Pancreas (tissue), 10 donors: ENCODE data around the gene PCNT. TPM values are rescaled to one million over a fixed set of nuclear protein-coding genes. Genes with fewer than 3 reads are reported as not detected.
A peak's percentile ranks its signal among the peaks of the same experiment; 100 is the strongest.

Experiments
- ATAC-seq, 4 donors: fragments of 200-7000 bp; cut with Tn5 transposase; one replicate each; pipeline versions ENCODE4 v1.8.0 to v1.9.1; 2020; ENCODE audit warnings: mild to moderate bottlenecking in 4 of 4, moderate library complexity in 4 of 4
- DNase-seq, 6 donors: peaks; one replicate each; pipeline ENCODE4 v3.0.0-alpha.2; 2020
- FAIRE-seq: peaks from 2 replicates; lab custom pipeline; 2012; peaks lifted over from hg19 to GRCh38; lab: Jason Lieb, UNC
- H3K27ac ChIP-seq, 4 donors: fragments of 200-600 bp; sonication (generic); 1 replicate in 3 of 4; 2 replicates in 1 of 4; pipeline versions ENCODE4 v1.5.0 to v1.8.0; 2020
- H3K27me3 ChIP-seq, 4 donors: fragments of 200-600 bp; one replicate each; pipeline ENCODE4 v1.8.0; 2021
- H3K36me3 ChIP-seq, 3 donors: fragments of 200-600 bp; sonication (generic) in 1 of 3; one replicate each; pipeline versions ENCODE4 v1.5.0 to v1.8.0; 2020 to 2021
- H3K4me1 ChIP-seq, 3 donors: fragments of 200-600 bp; one replicate each; pipeline ENCODE4 v1.8.0; 2021
- H3K4me3 ChIP-seq, 4 donors: fragments of 200-600 bp; sonication (generic) in 2 of 4; one replicate each; pipeline versions ENCODE4 v1.5.0 to v1.8.0; 2020 to 2021
- H3K9me3 ChIP-seq, 4 donors: fragments of 200-600 bp; one replicate each; pipeline ENCODE4 v1.8.0; 2021
- WGBS, 2 donors: extraction: QIAGEN DNeasy Blood & Tissue Kit; methylation state at CpG; one replicate each; pipeline ENCODE4 v1.1.7; 2013; 5-methylcytosine and 5-hydroxymethylcytosine counted together
- intact Hi-C, 3 donors: fragments of 100-400 bp; cut with DNase I; formaldehyde crosslinking; loops; one replicate each; pipeline versions ENCODE4 v1.11.1 to v1.14.2; 2022
- polyA plus RNA-seq, 2 donors: library from polyadenylated mRNA; stranded (reverse); fragments of 200-250 nt; gene quantifications; one replicate each; pipeline ENCODE4 v1.2.3, GENCODE V29; 2013
- total RNA-seq, 6 donors: library from RNA; stranded (reverse); fragmentation: NEBNext Ultra II Directional in 4 of 6; extraction: Animal tissue kit (Norgen Biotek cat#: 25700) in 4 of 6; gene quantifications; one replicate each; pipeline versions ENCODE4 v1.2.1 to v1.2.4, GENCODE V29; 2021 to 2023
- TF ChIP-seq, protein P1 (sequence below), 4 donors: fragments of 200-600 bp; sonication (generic) in 3 of 4; IDR thresholded peaks; one replicate each; pipeline versions ENCODE4 v1.5.0 to v1.8.0; 2021; ENCODE audit warnings: antibody characterized with exemption in 4 of 4
- donor health status: healthy with polysubstance abuse.
- donor health status: DM: no; HTN: no; CAD: no; lungs with moderate emphysema.
- donor health status: DM: no; HTN: no; CAD: no.
- donor health status: control.
- donor health status: control.
- donor health status: Bipolar disorder and iron deficiency.
- donor health status: DM: yes; HTN: yes; CAD: no.
- donor health status: DM: no; HTN: no; CAD: no.
- donor health status: DM: no; HTN: no; CAD: no.
- donor health status: DM: yes; HTN: yes; CAD: no.

PCNT gene
- total and polyA plus RNA-seq, 8 donors = 8.1 to 15.5 (median 12.1) TPM

DNA sequence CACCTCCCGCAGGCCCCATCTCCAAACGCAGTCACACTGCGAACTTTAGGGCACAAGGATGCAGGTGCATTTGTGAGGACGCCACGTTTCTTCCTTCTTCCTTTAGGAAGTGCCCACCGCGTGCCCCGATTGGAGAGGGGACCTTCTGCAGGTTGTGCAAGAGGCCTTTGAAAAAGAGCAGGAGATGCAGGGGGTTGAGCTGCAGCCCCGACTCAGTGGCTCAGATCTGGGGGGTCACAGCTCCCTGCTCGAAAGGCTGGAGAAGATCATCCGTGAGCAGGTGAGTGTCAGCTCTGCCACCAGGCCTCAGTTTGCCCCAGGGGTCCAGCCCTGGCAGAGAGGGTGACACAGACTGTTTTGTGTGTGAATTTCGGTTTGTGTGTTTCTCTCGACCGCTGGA is 103.6 kb downstream of the PCNT start:
- TF ChIP-seq, protein P1, sequence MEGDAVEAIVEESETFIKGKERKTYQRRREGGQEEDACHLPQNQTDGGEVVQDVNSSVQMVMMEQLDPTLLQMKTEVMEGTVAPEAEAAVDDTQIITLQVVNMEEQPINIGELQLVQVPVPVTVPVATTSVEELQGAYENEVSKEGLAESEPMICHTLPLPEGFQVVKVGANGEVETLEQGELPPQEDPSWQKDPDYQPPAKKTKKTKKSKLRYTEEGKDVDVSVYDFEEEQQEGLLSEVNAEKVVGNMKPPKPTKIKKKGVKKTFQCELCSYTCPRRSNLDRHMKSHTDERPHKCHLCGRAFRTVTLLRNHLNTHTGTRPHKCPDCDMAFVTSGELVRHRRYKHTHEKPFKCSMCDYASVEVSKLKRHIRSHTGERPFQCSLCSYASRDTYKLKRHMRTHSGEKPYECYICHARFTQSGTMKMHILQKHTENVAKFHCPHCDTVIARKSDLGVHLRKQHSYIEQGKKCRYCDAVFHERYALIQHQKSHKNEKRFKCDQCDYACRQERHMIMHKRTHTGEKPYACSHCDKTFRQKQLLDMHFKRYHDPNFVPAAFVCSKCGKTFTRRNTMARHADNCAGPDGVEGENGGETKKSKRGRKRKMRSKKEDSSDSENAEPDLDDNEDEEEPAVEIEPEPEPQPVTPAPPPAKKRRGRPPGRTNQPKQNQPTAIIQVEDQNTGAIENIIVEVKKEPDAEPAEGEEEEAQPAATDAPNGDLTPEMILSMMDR (IDR thresholded peaks at IDR 0.05) = no peak
- Histone ChIP-seq H3K4me3 (no peak overlapping the region), H3K4me1 (no peaks in the 10 kb centered on the region), H3K36me3 (peaks cover 0 to 32% (median 11%) of the 10 kb centered on the region in 3 donors), H3K27me3 (no peaks in the 10 kb centered on the region), H3K27ac (no peak overlapping the region), H3K9me3 (no peaks in the 10 kb centered on the region)
- intact Hi-C loops = no loop called here
- FAIRE-seq = no peak
- DNase-seq = no peak
- ATAC-seq = no peak
- WGBS, 2 donors = 90 to 95% methylated on average over 14 of the region's 14 CpGs

DNA sequence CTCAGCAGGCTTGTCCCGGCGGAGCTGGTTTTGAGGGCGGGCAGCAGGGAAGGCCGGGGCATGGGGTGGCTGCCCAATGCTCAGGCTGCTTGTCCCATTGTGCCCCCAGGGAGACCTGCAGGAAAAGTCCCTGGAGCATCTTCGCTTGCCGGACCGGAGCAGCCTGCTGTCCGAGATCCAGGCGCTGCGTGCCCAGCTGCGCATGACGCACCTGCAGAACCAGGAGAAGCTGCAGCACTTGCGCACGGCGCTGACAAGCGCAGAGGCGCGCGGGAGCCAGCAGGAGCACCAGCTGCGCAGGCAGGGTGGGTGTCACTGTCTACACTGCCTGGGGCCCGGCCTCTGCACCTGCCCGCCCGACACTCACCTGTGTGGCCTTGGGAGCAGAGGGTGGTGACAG is 104.3 kb downstream of the PCNT start:
- H3K27me3 ChIP-seq = no peaks in the 10 kb centered on the region
- no peak for FAIRE-seq
- no peaks in the 10 kb centered on the region for H3K4me1 ChIP-seq
- no peak for ATAC-seq
- peaks cover 0 to 32% (median 11%) of the 10 kb centered on the region in 3 donors for H3K36me3 ChIP-seq
- 90 to 97% methylated on average over 23 of the region's 23 CpGs for WGBS, 2 donors
- H3K27ac ChIP-seq = no peak overlapping the region
- H3K9me3 ChIP-seq = no peaks in the 10 kb centered on the region
- intact Hi-C loops = no loop called here
- DNase-seq = no peak
- no peak overlapping the region for H3K4me3 ChIP-seq
- TF ChIP-seq, protein P1 (IDR thresholded peaks at IDR 0.05) = no peak

DNA sequence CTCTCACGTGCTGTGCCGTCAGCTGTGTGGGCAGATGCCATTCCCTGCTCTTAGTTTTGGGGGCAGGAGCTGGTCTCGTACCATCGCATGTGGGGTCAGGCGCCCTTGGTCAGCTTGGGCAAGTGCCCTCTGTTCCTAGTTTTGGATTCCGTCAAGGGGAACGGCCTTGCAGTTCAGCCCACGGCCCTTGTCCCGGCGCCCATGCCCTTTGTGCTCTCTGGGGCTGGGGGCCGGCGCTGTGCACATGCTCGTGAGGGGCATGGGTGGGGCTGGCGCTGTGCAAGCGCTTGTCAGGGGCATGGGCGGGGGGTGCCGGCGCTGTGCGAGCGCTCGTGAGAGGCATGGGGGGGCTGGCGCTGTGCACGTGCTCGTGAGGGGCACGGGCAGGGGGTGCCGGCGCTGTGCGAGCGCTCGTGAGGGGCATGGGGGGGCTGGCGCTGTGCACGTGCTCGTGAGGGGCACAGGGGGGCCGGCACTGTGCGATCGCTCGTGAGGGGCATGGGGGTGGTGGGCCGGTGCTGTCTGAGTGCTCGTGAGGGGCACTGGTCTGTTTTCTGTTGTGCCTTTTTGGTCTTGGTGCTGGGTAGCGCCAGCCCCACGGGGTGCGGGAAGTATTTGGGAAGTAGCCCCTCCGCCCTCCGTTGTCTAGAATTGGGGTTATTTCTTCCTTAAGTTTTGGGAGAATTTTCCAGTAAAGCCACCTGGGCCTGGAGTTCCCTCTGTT is 105.2 kb downstream of the PCNT start:
- 96 to 99% methylated on average over 39 to 44 of the region's 44 CpGs for WGBS, 2 donors
- no peak for FAIRE-seq
- Histone ChIP-seq H3K9me3 (no peaks in the 10 kb centered on the region), H3K4me1 (no peaks in the 10 kb centered on the region), H3K27me3 (no peaks in the 10 kb centered on the region), H3K27ac (no peak overlapping the region), H3K4me3 (no peak overlapping the region), H3K36me3 (peaks cover 0 to 32% (median 11%) of the 10 kb centered on the region in 3 donors)
- TF ChIP-seq, protein P1 (IDR thresholded peaks at IDR 0.05) = no peak
- no peak for ATAC-seq
- no peak for DNase-seq
- intact Hi-C loops = no loop called here

DNA sequence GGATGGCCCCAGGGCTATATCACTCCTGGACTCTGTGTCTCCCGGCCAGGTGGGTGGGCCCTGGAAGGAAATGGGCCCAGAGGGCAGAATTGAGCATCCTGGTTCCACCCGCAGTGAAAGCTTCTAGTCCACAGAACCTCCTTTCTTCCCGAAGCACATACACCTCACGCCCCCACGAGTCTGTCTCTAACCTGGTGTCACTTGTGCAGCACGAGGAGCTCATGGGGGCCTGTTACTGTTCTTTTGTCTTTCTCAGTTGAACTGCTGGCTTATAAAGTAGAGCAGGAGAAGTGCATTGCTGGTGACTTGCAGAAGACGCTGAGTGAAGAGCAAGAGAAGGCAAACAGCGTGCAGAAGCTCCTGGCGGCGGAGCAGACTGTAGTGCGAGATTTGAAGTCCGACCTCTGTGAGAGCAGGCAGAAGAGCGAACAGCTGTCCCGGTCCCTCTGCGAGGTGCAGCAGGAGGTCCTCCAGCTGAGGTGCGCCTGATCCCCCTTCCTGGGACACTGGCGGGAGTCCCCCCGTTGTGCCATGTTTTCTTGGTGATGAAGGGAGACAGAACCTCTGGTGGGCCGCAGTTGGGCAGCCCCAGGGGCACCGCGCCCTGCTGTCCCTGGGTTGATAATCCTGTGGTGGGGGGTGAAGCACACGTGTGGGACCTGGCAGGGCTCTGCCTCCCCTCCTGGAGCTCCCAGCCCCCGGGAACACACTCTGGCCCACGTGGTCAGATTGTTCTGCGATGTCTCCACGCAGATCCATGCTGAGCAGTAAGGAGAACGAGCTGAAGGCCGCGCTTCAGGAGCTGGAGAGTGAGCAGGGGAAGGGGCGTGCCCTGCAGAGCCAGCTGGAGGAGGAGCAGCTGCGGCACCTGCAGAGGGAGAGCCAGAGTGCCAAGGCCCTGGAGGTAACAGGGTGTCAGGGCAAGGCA is 106.1 kb downstream of the PCNT start:
- no peaks in the 10 kb centered on the region for H3K27me3 ChIP-seq
- FAIRE-seq (no peak), DNase-seq (peak in 1 of 6 donors; percentile 40), ATAC-seq (no peak)
- H3K36me3 ChIP-seq = peaks cover 0 to 32% (median 11%) of the 10 kb centered on the region in 3 donors
- H3K9me3 ChIP-seq = no peaks in the 10 kb centered on the region
- H3K4me1 ChIP-seq = no peaks in the 10 kb centered on the region
- H3K27ac ChIP-seq = no peak overlapping the region
- TF ChIP-seq, protein P1 (IDR thresholded peaks at IDR 0.05) = no peak
- 91 to 92% methylated on average over 31 of the region's 31 CpGs for WGBS, 2 donors
- H3K4me3 ChIP-seq = no peak overlapping the region
- intact Hi-C loops = no loop called here
